Esophagus mucosa (tissue), 1 donor: ENCODE data around the gene ADARB1. TPM values are rescaled to one million over a fixed set of nuclear protein-coding genes. Genes with fewer than 3 reads are reported as not detected.
A peak's percentile ranks its signal among the peaks of the same experiment; 100 is the strongest.
"Not testable (repeated sequence)": the region's sequence is repeated elsewhere in the genome, so short reads cannot be mapped to it uniquely, and the experiment has no call there.

Experiments
- ATAC-seq: fragments of 200-7000 bp; cut with Tn5 transposase; one replicate; pipeline ENCODE4 v1.9.1; 2020
- total RNA-seq: library from RNA; stranded (reverse); gene quantifications from one replicate; pipeline ENCODE4 v1.2.4, GENCODE V29; 2023
- donor health status: DM: yes; HTN: yes; CAD: no.

ADARB1 gene
- total RNA-seq, 1 donor from 2014 or later, result 5.9 TPM

GRCh38 chr21:45136500-45136899, 62.1 kb downstream of the ADARB1 start:
- ATAC-seq, result no peak

GRCh38 chr21:45136927-45137611, 62.7 kb downstream of the ADARB1 start:
- ATAC-seq, result peak; percentile 63

GRCh38 chr21:45137612-45137937, 63.2 kb downstream of the ADARB1 start:
- no peak for ATAC-seq

GRCh38 chr21:45138199-45139002, 64.0 kb downstream of the ADARB1 start:
- peak; percentile 37 for ATAC-seq

GRCh38 chr21:45139003-45139360, 64.6 kb downstream of the ADARB1 start:
- not testable (repeated sequence) for ATAC-seq

GRCh38 chr21:45139473-45139872, 65.1 kb downstream of the ADARB1 start:
- ATAC-seq, result no peak

GRCh38 chr21:45140346-45140940, 66.1 kb downstream of the ADARB1 start:
- ATAC-seq, result peak; percentile 91

GRCh38 chr21:45140944-45141343, 66.6 kb downstream of the ADARB1 start:
- ATAC-seq, result not testable (repeated sequence)

- ATAC-seq, result no peak
Measured at GRCh38 chr21:45141507-45141906, 67.1 kb downstream of the ADARB1 start.

- no peak for ATAC-seq
Measured at GRCh38 chr21:45142469-45143308, 68.3 kb downstream of the ADARB1 start.

- ATAC-seq, result no peak
Measured at GRCh38 chr21:45143855-45144254, 69.5 kb downstream of the ADARB1 start.

GRCh38 chr21:45145146-45145545, 70.8 kb downstream of the ADARB1 start:
- no peak for ATAC-seq

- not testable (repeated sequence) for ATAC-seq
Measured at GRCh38 chr21:45145846-45146245, 71.5 kb downstream of the ADARB1 start.

- no peak for ATAC-seq
Measured at GRCh38 chr21:45146306-45146705, 71.9 kb downstream of the ADARB1 start.

- ATAC-seq, result no peak
Measured at GRCh38 chr21:45146801-45147200, 72.4 kb downstream of the ADARB1 start.

GRCh38 chr21:45147473-45148315, 73.3 kb downstream of the ADARB1 start:
- ATAC-seq, result no peak

GRCh38 chr21:45148316-45148990, 74.1 kb downstream of the ADARB1 start:
- no peak for ATAC-seq

GRCh38 chr21:45149021-45149420, 74.6 kb downstream of the ADARB1 start:
- no peak for ATAC-seq

- peak; percentile 40 for ATAC-seq
Measured at GRCh38 chr21:45150638-45151131, 76.3 kb downstream of the ADARB1 start.

- no peak for ATAC-seq
Measured at GRCh38 chr21:45151445-45152160, 77.2 kb downstream of the ADARB1 start.
